ENCODE data around the gene CYP4F11.

The CYP4F11 gene

DNA sequence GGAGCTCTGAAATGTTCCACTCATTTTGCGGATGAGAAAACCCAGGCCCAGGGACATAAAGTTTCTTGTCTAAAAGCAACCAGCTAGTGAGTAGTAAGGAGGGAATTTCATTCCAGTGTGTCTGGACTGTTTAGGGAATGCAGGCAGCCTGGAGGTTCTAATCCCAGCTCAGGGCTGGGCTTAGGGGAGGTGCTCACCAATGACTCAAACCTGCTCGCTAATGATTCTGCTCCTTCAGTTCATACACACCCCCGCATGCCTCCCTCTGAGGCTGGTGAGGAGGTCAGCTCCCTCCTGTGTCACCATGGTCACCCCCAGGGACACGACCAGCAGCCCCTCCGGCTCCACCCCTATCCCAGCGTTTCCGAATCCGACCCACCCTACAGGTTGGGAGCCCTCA is 71.1 kb downstream of the CYP4F11 start:
- Histone ChIP-seq H4K20me1 (ENCODE audit: insufficient read depth) (no peaks in the 10 kb centered on the region), H3K4me1 (ENCODE audit: low read depth, poor library complexity, severe bottlenecking) (no peaks in the 10 kb centered on the region), H3K4me2 (no peak overlapping the region), H2AFZ (ENCODE audit: low read depth) (no peak overlapping the region), H3K9ac (no peak overlapping the region), H3K27ac (no peak overlapping the region), H3K36me3 (ENCODE audit: insufficient read depth) (no peaks in the 10 kb centered on the region), H3K4me3 (IDR thresholded peaks at IDR 0.05; ENCODE audit: insufficient read depth, low read depth, low read length) (no peak overlapping the region), H3K27me3 (ENCODE audit: insufficient read depth, low read depth) (peaks cover 8% of the 10 kb centered on the region; the same call in 1 of the 2 replicates), H3K79me2 (ENCODE audit: insufficient read depth, low read depth) (no peaks in the 10 kb centered on the region)
- TF ChIP-seq, protein P1, sequence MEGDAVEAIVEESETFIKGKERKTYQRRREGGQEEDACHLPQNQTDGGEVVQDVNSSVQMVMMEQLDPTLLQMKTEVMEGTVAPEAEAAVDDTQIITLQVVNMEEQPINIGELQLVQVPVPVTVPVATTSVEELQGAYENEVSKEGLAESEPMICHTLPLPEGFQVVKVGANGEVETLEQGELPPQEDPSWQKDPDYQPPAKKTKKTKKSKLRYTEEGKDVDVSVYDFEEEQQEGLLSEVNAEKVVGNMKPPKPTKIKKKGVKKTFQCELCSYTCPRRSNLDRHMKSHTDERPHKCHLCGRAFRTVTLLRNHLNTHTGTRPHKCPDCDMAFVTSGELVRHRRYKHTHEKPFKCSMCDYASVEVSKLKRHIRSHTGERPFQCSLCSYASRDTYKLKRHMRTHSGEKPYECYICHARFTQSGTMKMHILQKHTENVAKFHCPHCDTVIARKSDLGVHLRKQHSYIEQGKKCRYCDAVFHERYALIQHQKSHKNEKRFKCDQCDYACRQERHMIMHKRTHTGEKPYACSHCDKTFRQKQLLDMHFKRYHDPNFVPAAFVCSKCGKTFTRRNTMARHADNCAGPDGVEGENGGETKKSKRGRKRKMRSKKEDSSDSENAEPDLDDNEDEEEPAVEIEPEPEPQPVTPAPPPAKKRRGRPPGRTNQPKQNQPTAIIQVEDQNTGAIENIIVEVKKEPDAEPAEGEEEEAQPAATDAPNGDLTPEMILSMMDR (conservative IDR thresholded peaks at IDR 0.05; ENCODE audit: low read depth, low read length) = no peak

DNA sequence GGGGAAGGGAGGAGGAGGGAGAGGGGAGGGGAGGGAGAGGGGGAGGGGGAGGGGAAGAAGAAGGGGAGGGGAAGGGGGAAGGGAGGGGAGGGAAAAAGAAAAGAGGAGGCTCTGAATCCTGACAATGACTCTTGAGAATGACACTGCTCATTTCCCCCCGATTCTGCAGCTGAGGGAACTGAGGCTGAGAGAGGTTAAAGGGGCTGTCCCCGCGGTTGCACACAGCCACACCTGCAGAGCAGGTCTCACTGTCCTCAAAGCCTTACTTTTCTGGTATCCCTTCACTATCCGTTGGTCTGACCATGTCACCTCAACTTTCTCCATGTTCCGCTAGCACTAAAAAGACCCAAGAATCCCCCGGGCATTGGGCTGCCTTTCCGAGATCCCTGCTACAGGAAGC is 71.9 kb downstream of the CYP4F11 start:
- Histone ChIP-seq H3K4me1 (ENCODE audit: low read depth, poor library complexity, severe bottlenecking) (no peaks in the 10 kb centered on the region), H2AFZ (ENCODE audit: low read depth) (no peak overlapping the region), H3K79me2 (ENCODE audit: insufficient read depth, low read depth) (no peaks in the 10 kb centered on the region), H3K9ac (no peak overlapping the region), H3K4me3 (IDR thresholded peaks at IDR 0.05; ENCODE audit: insufficient read depth, low read depth, low read length) (no peak overlapping the region), H4K20me1 (ENCODE audit: insufficient read depth) (no peaks in the 10 kb centered on the region), H3K4me2 (no peak overlapping the region), H3K36me3 (ENCODE audit: insufficient read depth) (no peaks in the 10 kb centered on the region), H3K27me3 (ENCODE audit: insufficient read depth, low read depth) (peaks cover 8% of the 10 kb centered on the region; the same call in 1 of the 2 replicates), H3K27ac (no peak overlapping the region)
- TF ChIP-seq, protein P1 (conservative IDR thresholded peaks at IDR 0.05; ENCODE audit: low read depth, low read length) = no peak
